Muscle of leg (tissue), 11 donors: ENCODE results near the gene ZNF407. TPM values are rescaled to one million over a fixed set of nuclear protein-coding genes. Genes with fewer than 3 reads are reported as not detected.
A peak's percentile ranks its signal among the peaks of the same experiment; 100 is the strongest.

Source experiments
- DNase-seq: peaks from one replicate; pipeline ENCODE4 v3.0.0; 2013
- H3K27ac ChIP-seq: one replicate; pipeline ENCODE4 v1.5.1; 2013; ENCODE audit warnings: mild to moderate bottlenecking, low read length, control low read depth
- H3K27me3 ChIP-seq: one replicate; pipeline ENCODE4 v1.6.1; 2013; ENCODE audit warnings: low read length; ENCODE audit not compliant: control insufficient read depth, insufficient read depth
- H3K36me3 ChIP-seq: one replicate; pipeline ENCODE4 v1.6.1; 2013; ENCODE audit warnings: low read length; ENCODE audit not compliant: control insufficient read depth, insufficient read depth
- H3K4me1 ChIP-seq: one replicate; pipeline ENCODE4 v1.6.1; 2013; ENCODE audit warnings: low read length; ENCODE audit not compliant: control insufficient read depth, insufficient read depth
- H3K4me3 ChIP-seq: one replicate; pipeline ENCODE4 v1.5.1; 2013; ENCODE audit warnings: low read length, control low read depth
- H3K9me3 ChIP-seq: replicated peaks from 2 replicates; pipeline ENCODE4 v1.6.1; 2013; ENCODE audit warnings: low read depth, low read length; ENCODE audit not compliant: control insufficient read depth
- WGBS: methylation state at CpG from one replicate; pipeline ENCODE4 v1.1.5; 2013; ENCODE audit warnings: missing lambda C conversion rate; ENCODE audit not compliant: insufficient coverage; 5-methylcytosine and 5-hydroxymethylcytosine counted together
- polyA plus RNA-seq, 8 donors: library from polyadenylated mRNA; unstranded; fragments of 120-200 nt; gene quantifications; one replicate each; pipeline versions ENCODE4 v1.2.1 to v1.2.3, GENCODE V29; 2013; ENCODE audit warnings: inconsistent platforms in 1 of 8, low replicate concordance in 1 of 8; ENCODE audit not compliant: insufficient read length in 8 of 8, insufficient read depth in 1 of 8
- total RNA-seq: library from RNA; stranded (reverse); fragments of 120-200 nt; gene quantifications from one replicate; pipeline ENCODE4 v1.2.4, GENCODE V29; 2013

The ZNF407 gene
- total and polyA plus RNA-seq, 9 donors = 5.3 to 10.7 (median 6.4) TPM

GRCh38 chr18:75067996-75068645 is 470.5 kb downstream of the ZNF407 start:
- Histone ChIP-seq H3K4me3 (no peak overlapping the region), H3K27ac (no peak overlapping the region), H3K4me1 (peaks cover 16% of the 10 kb centered on the region), H3K36me3 (peaks cover 16% of the 10 kb centered on the region), H3K27me3 (no peaks in the 10 kb centered on the region), H3K9me3 (no peaks in the 10 kb centered on the region)
- no peak for DNase-seq
- WGBS = 85% methylated on average over 14 of the region's 17 CpGs

GRCh38 chr18:75068682-75069435 is 471.2 kb downstream of the ZNF407 start:
- Histone ChIP-seq H3K4me3 (no peak overlapping the region), H3K27ac (no peak overlapping the region), H3K27me3 (no peaks in the 10 kb centered on the region), H3K36me3 (peaks cover 10% of the 10 kb centered on the region), H3K9me3 (no peaks in the 10 kb centered on the region), H3K4me1 (peaks cover 16% of the 10 kb centered on the region)
- DNase-seq = no peak
- WGBS = 73% methylated on average over 15 of the region's 20 CpGs

GRCh38 chr18:75070235-75070624 is 472.6 kb downstream of the ZNF407 start:
- H3K27ac ChIP-seq = peak overlapping the region; percentile 76
- no peaks in the 10 kb centered on the region for H3K9me3 ChIP-seq
- H3K4me1 ChIP-seq = peaks cover 16% of the 10 kb centered on the region
- WGBS = 63% methylated on average over 16 of the region's 16 CpGs
- DNase-seq = no peak
- H3K4me3 ChIP-seq = no peak overlapping the region
- H3K36me3 ChIP-seq = no peaks in the 10 kb centered on the region
- no peaks in the 10 kb centered on the region for H3K27me3 ChIP-seq

GRCh38 chr18:75070625-75071483 is 473.2 kb downstream of the ZNF407 start:
- Histone ChIP-seq H3K27me3 (no peaks in the 10 kb centered on the region), H3K27ac (peak overlapping the region; percentile 76), H3K4me3 (no peak overlapping the region), H3K36me3 (no peaks in the 10 kb centered on the region), H3K9me3 (no peaks in the 10 kb centered on the region), H3K4me1 (peaks cover 16% of the 10 kb centered on the region)
- WGBS = 43% methylated on average over 14 of the region's 22 CpGs
- peak; percentile 70 for DNase-seq

- Histone ChIP-seq H3K4me3 (no peak overlapping the region), H3K27ac (no peak overlapping the region)
These were observed 473.8 kb downstream of the ZNF407 start for GRCh38 chr18:75071484-75071785.

GRCh38 chr18:75071866-75072671 is 474.4 kb downstream of the ZNF407 start:
- Histone ChIP-seq H3K36me3 (no peaks in the 10 kb centered on the region), H3K4me1 (peaks cover 16% of the 10 kb centered on the region), H3K9me3 (no peaks in the 10 kb centered on the region), H3K27me3 (no peaks in the 10 kb centered on the region), H3K27ac (no peak overlapping the region), H3K4me3 (no peak overlapping the region)
- DNase-seq = no peak
- 89% methylated on average over 26 of the region's 28 CpGs for WGBS

More at GRCh38 chr18:75071484-75071785, 473.8 kb downstream of the ZNF407 start:
- H3K9me3 ChIP-seq = no peaks in the 10 kb centered on the region
- peaks cover 16% of the 10 kb centered on the region for H3K4me1 ChIP-seq
- H3K27me3 ChIP-seq = no peaks in the 10 kb centered on the region
- DNase-seq = no peak
- WGBS = 70% methylated on average over 8 of the region's 9 CpGs
- no peaks in the 10 kb centered on the region for H3K36me3 ChIP-seq

GRCh38 chr18:75072672-75073371 is 475.2 kb downstream of the ZNF407 start:
- Histone ChIP-seq H3K4me3 (no peak overlapping the region), H3K4me1 (peaks cover 16% of the 10 kb centered on the region), H3K27me3 (no peaks in the 10 kb centered on the region), H3K27ac (no peak overlapping the region), H3K36me3 (no peaks in the 10 kb centered on the region), H3K9me3 (peaks cover 2% of the 10 kb centered on the region)
- DNase-seq = no peak
- 91% methylated on average over 19 of the region's 21 CpGs for WGBS

- Histone ChIP-seq H3K4me3 (no peak overlapping the region), H3K9me3 (peaks cover 5% of the 10 kb centered on the region), H3K36me3 (no peaks in the 10 kb centered on the region), H3K27me3 (no peaks in the 10 kb centered on the region), H3K4me1 (peaks cover 16% of the 10 kb centered on the region), H3K27ac (no peak overlapping the region)
- no peak for DNase-seq
- WGBS = 86% methylated on average over 4 of the region's 9 CpGs
These were observed 476.0 kb downstream of the ZNF407 start for GRCh38 chr18:75073654-75074053.

GRCh38 chr18:75074196-75075015 is 476.7 kb downstream of the ZNF407 start:
- Histone ChIP-seq H3K9me3 (peaks cover 8% of the 10 kb centered on the region), H3K4me3 (no peak overlapping the region), H3K27me3 (no peaks in the 10 kb centered on the region), H3K27ac (no peak overlapping the region), H3K36me3 (no peaks in the 10 kb centered on the region), H3K4me1 (peaks cover 14% of the 10 kb centered on the region)
- no peak for DNase-seq
- WGBS = 79% methylated on average over 12 of the region's 13 CpGs
